GM12801 (cell line): ENCODE measurements around the gene TAB2.

Experiments
- CTCF ChIP-seq: IDR thresholded peaks from one replicate; pipeline ENCODE4 v1.5.1; 2011; ENCODE audit warnings: control low read depth; ENCODE audit not compliant: insufficient read length; ENCODE audit errors: extremely low read depth

Gene TAB2

GRCh38 chr6:149275621-149276020, 41.9 kb upstream of the TAB2 start:
- TF ChIP-seq CTCF = no peak

GRCh38 chr6:149277621-149278020, 39.9 kb upstream of the TAB2 start:
- no peak for TF ChIP-seq CTCF

- TF ChIP-seq CTCF = no peak
These were observed 38.5 kb upstream of the TAB2 start for GRCh38 chr6:149278997-149279396.

GRCh38 chr6:149284904-149285303, 32.6 kb upstream of the TAB2 start:
- TF ChIP-seq CTCF = no peak

- no peak for TF ChIP-seq CTCF
These were observed 31.9 kb upstream of the TAB2 start for GRCh38 chr6:149285626-149286025.

GRCh38 chr6:149286905-149287304, 30.6 kb upstream of the TAB2 start:
- no peak for TF ChIP-seq CTCF

GRCh38 chr6:149289192-149289781, 28.2 kb upstream of the TAB2 start:
- TF ChIP-seq CTCF = no peak

- no peak for TF ChIP-seq CTCF
These were observed 27.5 kb upstream of the TAB2 start for GRCh38 chr6:149289966-149290365.
